Measurements from ENCODE around the gene UMODL1. TPM values are rescaled to one million over a fixed set of nuclear protein-coding genes. Genes with fewer than 3 reads are reported as not detected.

UMODL1 gene
- polyA plus RNA-seq, 3 donors, result not detected

- whole genome bisulfite sequencing (ENCODE audit: insufficient coverage), result 15% methylated on average over 14 of the region's 25 CpGs
- no peaks in the 10 kb centered on the region for H3K9me3 ChIP-seq (replicated peaks in 1 of 2; ENCODE audit: control insufficient read depth in 1 of 2, insufficient read depth in 1 of 2, low read length in 2 of 2)
- Mint-ChIP-seq H3K4me3 (no peak overlapping the region), H3K9me3 (peaks cover 0 to 6% (median 0%) of the 10 kb centered on the region in 7 donors), H3K27me3 (ENCODE audit: low read depth in 3 of 3) (peaks cover 5 to 18% (median 12%) of the 10 kb centered on the region in 3 donors), H3K4me1 (peaks cover 12% of the 10 kb centered on the region), H3K27ac (no peak overlapping the region), H3K36me3 (no peaks in the 10 kb centered on the region)
- H3K79me2 ChIP-seq (ENCODE audit: insufficient read depth, low read length), result no peaks in the 10 kb centered on the region
- H3K9ac ChIP-seq (ENCODE audit: insufficient read depth, low read length, poor library complexity, severe bottlenecking), result no peak overlapping the region
- no peak overlapping the region for H3K4me2 ChIP-seq (replicated peaks; ENCODE audit: extremely low read depth, low read length, poor library complexity, severe bottlenecking)
- no peak for TF ChIP-seq CTCF (IDR thresholded peaks at IDR 0.05)
- intact Hi-C loops (cut with micrococcal nuclease), result loop anchor here (5.0 kb wide), 3 partner anchors 62 to 287 kb away; no protein-coding TSS in a partner anchor
- no peak overlapping the region for H3K4me3 ChIP-seq (replicated peaks in 1 of 3; ENCODE audit: low read depth in 2 of 3, low read length in 3 of 3)
- no peaks in the 10 kb centered on the region for H3K4me1 ChIP-seq (ENCODE audit: control insufficient read depth in 1 of 2, insufficient read depth in 2 of 2, low read length in 2 of 2)
- peaks cover 0 to 6% of the 10 kb centered on the region in 2 donors for H3K27me3 ChIP-seq (ENCODE audit: control insufficient read depth in 2 of 2, insufficient read depth in 2 of 2, low read length in 2 of 2)
- H3K27ac ChIP-seq (ENCODE audit: low read depth in 1 of 2, low read length in 2 of 2), result no peak overlapping the region
- no peaks in the 10 kb centered on the region for H4K20me1 ChIP-seq (ENCODE audit: insufficient read depth, low read length)
- no peak for DNase-seq
- H2AFZ ChIP-seq (ENCODE audit: insufficient read depth, low read depth, low read length, poor library complexity, severe bottlenecking), result no peak overlapping the region
- no peaks in the 10 kb centered on the region for H3K36me3 ChIP-seq (replicated peaks in 1 of 2; ENCODE audit: control insufficient read depth in 1 of 2, insufficient read depth in 2 of 2, low read length in 2 of 2)
Observed at GRCh38 chr21:42160111-42160721, 89.1 kb downstream of the UMODL1 start.

DNA sequence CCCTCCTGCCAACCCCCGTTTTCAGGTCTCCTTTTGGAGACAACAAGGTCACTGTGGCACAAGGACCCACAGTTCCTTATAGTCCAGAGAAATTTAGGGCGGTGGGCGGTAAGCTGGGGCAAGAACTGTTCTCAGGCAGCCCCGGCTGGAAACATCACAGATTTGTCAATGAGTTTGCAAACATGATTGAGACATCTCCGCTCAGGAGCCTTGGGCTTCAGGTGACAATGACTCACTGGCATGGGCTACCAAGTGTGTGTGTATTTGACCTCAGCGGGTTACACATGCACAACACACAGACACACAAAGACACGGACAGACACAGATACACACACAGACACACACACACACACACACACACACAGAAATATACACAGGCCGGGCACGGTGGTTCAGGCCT lies 89.6 kb downstream of the UMODL1 start:
- Mint-ChIP-seq H3K36me3 (no peaks in the 10 kb centered on the region), H3K4me1 (peaks cover 12% of the 10 kb centered on the region), H3K9me3 (peaks cover 0 to 6% (median 0%) of the 10 kb centered on the region in 7 donors), H3K27me3 (ENCODE audit: low read depth in 3 of 3) (peaks cover 5 to 18% (median 10%) of the 10 kb centered on the region in 3 donors), H3K27ac (no peak overlapping the region), H3K4me3 (no peak overlapping the region)
- intact Hi-C loops (cut with micrococcal nuclease), result loop anchor here (5.0 kb wide), 3 partner anchors 62 to 287 kb away; no protein-coding TSS in a partner anchor
- Histone ChIP-seq H3K36me3 (replicated peaks in 1 of 2; ENCODE audit: control insufficient read depth in 1 of 2, insufficient read depth in 2 of 2, low read length in 2 of 2) (no peaks in the 10 kb centered on the region), H3K9ac (ENCODE audit: insufficient read depth, low read length, poor library complexity, severe bottlenecking) (no peak overlapping the region), H3K79me2 (ENCODE audit: insufficient read depth, low read length) (no peaks in the 10 kb centered on the region), H3K9me3 (replicated peaks in 1 of 2; ENCODE audit: control insufficient read depth in 1 of 2, insufficient read depth in 1 of 2, low read length in 2 of 2) (no peaks in the 10 kb centered on the region), H3K4me2 (replicated peaks; ENCODE audit: extremely low read depth, low read length, poor library complexity, severe bottlenecking) (no peak overlapping the region), H3K4me3 (replicated peaks in 1 of 3; ENCODE audit: low read depth in 2 of 3, low read length in 3 of 3) (no peak overlapping the region), H4K20me1 (ENCODE audit: insufficient read depth, low read length) (no peaks in the 10 kb centered on the region), H3K4me1 (ENCODE audit: control insufficient read depth in 1 of 2, insufficient read depth in 2 of 2, low read length in 2 of 2) (no peaks in the 10 kb centered on the region), H3K27ac (ENCODE audit: low read depth in 1 of 2, low read length in 2 of 2) (no peak overlapping the region), H2AFZ (ENCODE audit: insufficient read depth, low read depth, low read length, poor library complexity, severe bottlenecking) (no peak overlapping the region), H3K27me3 (ENCODE audit: control insufficient read depth in 2 of 2, insufficient read depth in 2 of 2, low read length in 2 of 2) (peaks cover 0 to 6% of the 10 kb centered on the region in 2 donors)
- 92% methylated on average over 5 of the region's 9 CpGs for WGBS (ENCODE audit: insufficient coverage)
- no peak for TF ChIP-seq CTCF (IDR thresholded peaks at IDR 0.05)
- DNase-seq, result peak in 1 of 3 donors; percentile 32
